ENCODE measurements around the gene CRYBG3. TPM values are rescaled to one million over a fixed set of nuclear protein-coding genes. Genes with fewer than 3 reads are reported as not detected.

CRYBG3 gene
- total and polyA plus RNA-seq, 2 donors from 2014 or later = 3.1 to 20.7 TPM

GRCh38 chr3:97928986-97929385 is 107.2 kb downstream of the CRYBG3 start:
- DNase-seq = no peak
- H3K27me3 ChIP-seq (ENCODE audit: control insufficient read depth, insufficient read depth, low read length) = no peaks in the 10 kb centered on the region
- no peak overlapping the region for H3K9ac ChIP-seq (ENCODE audit: low read length in 3 of 3)
- H3K4me1 ChIP-seq (ENCODE audit: control insufficient read depth in 2 of 3, insufficient read depth in 2 of 3, low read depth in 1 of 3, low read length in 3 of 3) = no peaks in the 10 kb centered on the region
- TF ChIP-seq CTCF (IDR thresholded peaks at IDR 0.05; ENCODE audit: borderline replicate concordance, extremely low read depth, insufficient read depth) = no peak
- intact Hi-C loops (cut with DNase I) = no loop called here
- no peaks in the 10 kb centered on the region for H3K9me3 ChIP-seq (ENCODE audit: control insufficient read depth in 2 of 3, insufficient read depth in 1 of 3, low read length in 3 of 3)
- FAIRE-seq = no peak
- no peak overlapping the region for H3K27ac ChIP-seq (ENCODE audit: low read depth in 2 of 2, low read length in 2 of 2)
- peaks cover 0 to 3% (median 0%) of the 10 kb centered on the region in 3 donors for H3K36me3 ChIP-seq (ENCODE audit: control insufficient read depth in 2 of 3, insufficient read depth in 3 of 3, low read length in 3 of 3)
- no peak overlapping the region for H3K4me3 ChIP-seq (ENCODE audit: low read length in 3 of 3)

- Histone ChIP-seq H3K27ac (ENCODE audit: low read depth in 2 of 2, low read length in 2 of 2) (no peak overlapping the region), H3K27me3 (ENCODE audit: control insufficient read depth, insufficient read depth, low read length) (no peaks in the 10 kb centered on the region), H3K9me3 (ENCODE audit: control insufficient read depth in 2 of 3, insufficient read depth in 1 of 3, low read length in 3 of 3) (no peaks in the 10 kb centered on the region), H3K9ac (ENCODE audit: low read length in 3 of 3) (no peak overlapping the region), H3K4me1 (ENCODE audit: control insufficient read depth in 2 of 3, insufficient read depth in 2 of 3, low read depth in 1 of 3, low read length in 3 of 3) (no peaks in the 10 kb centered on the region), H3K4me3 (ENCODE audit: low read length in 3 of 3) (no peak overlapping the region), H3K36me3 (ENCODE audit: control insufficient read depth in 2 of 3, insufficient read depth in 3 of 3, low read length in 3 of 3) (peaks cover 0 to 3% (median 0%) of the 10 kb centered on the region in 3 donors)
- FAIRE-seq (no peak), DNase-seq (no peak)
- intact Hi-C loops (cut with DNase I) = no loop called here
- no peak for TF ChIP-seq CTCF (IDR thresholded peaks at IDR 0.05; ENCODE audit: borderline replicate concordance, extremely low read depth, insufficient read depth)
Observed at GRCh38 chr3:97930018-97930417, 108.2 kb downstream of the CRYBG3 start.

GRCh38 chr3:97931218-97931617 is 109.4 kb downstream of the CRYBG3 start:
- Histone ChIP-seq H3K27me3 (ENCODE audit: control insufficient read depth, insufficient read depth, low read length) (no peaks in the 10 kb centered on the region), H3K9me3 (ENCODE audit: control insufficient read depth in 2 of 3, insufficient read depth in 1 of 3, low read length in 3 of 3) (no peaks in the 10 kb centered on the region), H3K4me3 (ENCODE audit: low read length in 3 of 3) (no peak overlapping the region), H3K4me1 (ENCODE audit: control insufficient read depth in 2 of 3, insufficient read depth in 2 of 3, low read depth in 1 of 3, low read length in 3 of 3) (no peaks in the 10 kb centered on the region), H3K9ac (ENCODE audit: low read length in 3 of 3) (no peak overlapping the region), H3K27ac (ENCODE audit: low read depth in 2 of 2, low read length in 2 of 2) (no peak overlapping the region), H3K36me3 (ENCODE audit: control insufficient read depth in 2 of 3, insufficient read depth in 3 of 3, low read length in 3 of 3) (peaks cover 0 to 4% (median 3%) of the 10 kb centered on the region in 3 donors)
- no peak for FAIRE-seq
- no peak for DNase-seq
- no peak for TF ChIP-seq CTCF (IDR thresholded peaks at IDR 0.05; ENCODE audit: borderline replicate concordance, extremely low read depth, insufficient read depth)
- intact Hi-C loops (cut with DNase I) = no loop called here

GRCh38 chr3:97932387-97932801 is 110.6 kb downstream of the CRYBG3 start:
- Histone ChIP-seq H3K36me3 (ENCODE audit: control insufficient read depth in 2 of 3, insufficient read depth in 3 of 3, low read length in 3 of 3) (peaks cover 0 to 4% (median 3%) of the 10 kb centered on the region in 3 donors), H3K27ac (ENCODE audit: low read depth in 2 of 2, low read length in 2 of 2) (no peak overlapping the region), H3K27me3 (ENCODE audit: control insufficient read depth, insufficient read depth, low read length) (no peaks in the 10 kb centered on the region), H3K4me1 (ENCODE audit: control insufficient read depth in 2 of 3, insufficient read depth in 2 of 3, low read depth in 1 of 3, low read length in 3 of 3) (no peaks in the 10 kb centered on the region), H3K9me3 (ENCODE audit: control insufficient read depth in 2 of 3, insufficient read depth in 1 of 3, low read length in 3 of 3) (no peaks in the 10 kb centered on the region), H3K4me3 (ENCODE audit: low read length in 3 of 3) (no peak overlapping the region), H3K9ac (ENCODE audit: low read length in 3 of 3) (no peak overlapping the region)
- DNase-seq (peak in 2 of 5 donors; percentile 12 to 37), FAIRE-seq (no peak)
- intact Hi-C loops (cut with DNase I) = no loop called here
- no peak for TF ChIP-seq CTCF (IDR thresholded peaks at IDR 0.05; ENCODE audit: borderline replicate concordance, extremely low read depth, insufficient read depth)

Data from kidney (tissue), 14 donors.